GM19035 (cell line): ENCODE measurements around the gene WDR73.
"Not testable (repeated sequence)": the region's sequence is repeated elsewhere in the genome, so short reads cannot be mapped to it uniquely, and the experiment has no call there.

Source experiments
- ATAC-seq: cut with Tn5 transposase; IDR thresholded peaks from one replicate; pipeline ENCODE4 v1.9.1; 2021; ENCODE audit not compliant: unreplicated experiment

The WDR73 gene

GRCh38 chr15:84658080-84658787, 4.2 kb upstream of the WDR73 start, which contains the start of gene NMB:
Gene NMB (minus strand): TSS chr15:84658199. CDS start chr15:84658152, 47 bp downstream.
- ATAC-seq = peak; percentile 52

GRCh38 chr15:84657748-84658079, 3.6 kb upstream of the WDR73 start:
- ATAC-seq = no peak

GRCh38 chr15:84656972-84657371, 2.9 kb upstream of the WDR73 start:
- ATAC-seq = no peak

- ATAC-seq = no peak
Observed at GRCh38 chr15:84654689-84655453, 788 bp upstream of the WDR73 start.

GRCh38 chr15:84653584-84653909, 536 bp downstream of the WDR73 start:
- ATAC-seq = no peak

- ATAC-seq = no peak
Observed at GRCh38 chr15:84649706-84650105, 4.4 kb downstream of the WDR73 start.

GRCh38 chr15:84648539-84648938, 5.5 kb downstream of the WDR73 start:
- ATAC-seq = no peak

- ATAC-seq = no peak
Observed at GRCh38 chr15:84647726-84648125, 6.4 kb downstream of the WDR73 start.

GRCh38 chr15:84645997-84646396, 8.1 kb downstream of the WDR73 start:
- no peak for ATAC-seq

GRCh38 chr15:84645496-84645895, 8.6 kb downstream of the WDR73 start:
- ATAC-seq = no peak

GRCh38 chr15:84643838-84644237, 10.2 kb downstream of the WDR73 start:
- no peak for ATAC-seq

GRCh38 chr15:84642640-84643039, 11.4 kb downstream of the WDR73 start:
- not testable (repeated sequence) for ATAC-seq

- ATAC-seq = not testable (repeated sequence)
Observed at GRCh38 chr15:84641871-84642270, 12.2 kb downstream of the WDR73 start.

GRCh38 chr15:84638103-84638502, 16.0 kb downstream of the WDR73 start:
- ATAC-seq = no peak

GRCh38 chr15:84634228-84634837, 19.8 kb downstream of the WDR73 start:
- no peak for ATAC-seq

GRCh38 chr15:84633311-84634227, 20.5 kb downstream of the WDR73 start:
- peak; percentile 49 for ATAC-seq

GRCh38 chr15:84631706-84632272, 22.3 kb downstream of the WDR73 start:
- no peak for ATAC-seq

GRCh38 chr15:84629033-84629432, 25.1 kb downstream of the WDR73 start:
- no peak for ATAC-seq

GRCh38 chr15:84625123-84625522, 29.0 kb downstream of the WDR73 start:
- no peak for ATAC-seq

- ATAC-seq = no peak
Observed at GRCh38 chr15:84624359-84624758, 29.7 kb downstream of the WDR73 start.
